ENCODE data around the gene RRP8.

Gene RRP8

DNA sequence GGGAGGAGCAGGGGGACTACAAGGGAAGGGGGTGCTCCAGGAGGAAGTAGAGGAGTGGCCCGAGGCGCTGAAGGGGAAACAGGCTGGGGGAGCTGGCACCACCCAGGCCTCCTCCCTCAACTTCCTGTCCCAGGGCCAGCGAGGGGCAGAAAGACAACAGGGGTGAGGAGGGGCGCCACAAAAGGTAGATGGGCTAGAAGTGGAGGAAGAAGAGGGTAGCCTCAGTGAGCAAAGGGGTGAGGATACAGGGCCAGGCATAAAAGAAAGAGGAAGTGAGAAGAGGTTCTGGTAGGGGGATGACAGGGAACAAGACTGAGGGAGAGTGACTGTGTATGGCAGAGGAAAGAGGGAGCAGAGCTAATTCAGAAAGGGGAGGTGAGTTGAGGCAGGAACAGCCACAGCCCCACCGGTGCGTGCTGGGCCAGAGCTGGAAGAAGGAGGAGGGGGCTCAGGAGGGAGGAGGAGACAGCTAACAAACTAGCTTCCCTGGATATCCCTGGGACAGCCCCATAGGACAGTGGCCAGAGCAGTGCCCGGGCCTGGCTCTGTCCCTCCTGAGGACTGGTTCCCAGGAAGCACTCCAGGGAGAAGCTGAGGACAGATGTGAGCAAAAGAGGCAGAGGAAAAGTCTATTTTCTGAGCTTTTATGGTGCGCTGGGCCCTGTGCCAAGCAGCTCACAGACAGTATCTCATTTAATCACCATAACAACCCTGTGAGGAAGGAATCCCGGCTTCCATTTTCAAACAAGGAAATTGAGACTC is 43.7 kb upstream of the RRP8 start:
- no peak overlapping the region for H3K4me3 ChIP-seq (ENCODE audit: low read depth, low read length)
- no peak for TF ChIP-seq CTCF (IDR thresholded peaks at IDR 0.05; ENCODE audit: low read depth, low read length, missing control alignments)
- DNase-seq (ENCODE audit: low read depth), result peak; percentile 46

GRCh38 chr11:6646576-6646917 is 43.1 kb upstream of the RRP8 start:
- H3K4me3 ChIP-seq (ENCODE audit: low read depth, low read length), result no peak overlapping the region
- TF ChIP-seq CTCF (IDR thresholded peaks at IDR 0.05; ENCODE audit: low read depth, low read length, missing control alignments), result no peak
- no peak for DNase-seq (ENCODE audit: low read depth)

GRCh38 chr11:6646071-6646470 is 42.7 kb upstream of the RRP8 start:
- TF ChIP-seq CTCF (IDR thresholded peaks at IDR 0.05; ENCODE audit: low read depth, low read length, missing control alignments), result no peak
- H3K4me3 ChIP-seq (ENCODE audit: low read depth, low read length), result no peak overlapping the region
- DNase-seq (ENCODE audit: low read depth), result no peak

GRCh38 chr11:6642957-6643356 is 39.5 kb upstream of the RRP8 start:
- DNase-seq (ENCODE audit: low read depth), result no peak
- no peak for TF ChIP-seq CTCF (IDR thresholded peaks at IDR 0.05; ENCODE audit: low read depth, low read length, missing control alignments)
- no peak overlapping the region for H3K4me3 ChIP-seq (ENCODE audit: low read depth, low read length)

DNA sequence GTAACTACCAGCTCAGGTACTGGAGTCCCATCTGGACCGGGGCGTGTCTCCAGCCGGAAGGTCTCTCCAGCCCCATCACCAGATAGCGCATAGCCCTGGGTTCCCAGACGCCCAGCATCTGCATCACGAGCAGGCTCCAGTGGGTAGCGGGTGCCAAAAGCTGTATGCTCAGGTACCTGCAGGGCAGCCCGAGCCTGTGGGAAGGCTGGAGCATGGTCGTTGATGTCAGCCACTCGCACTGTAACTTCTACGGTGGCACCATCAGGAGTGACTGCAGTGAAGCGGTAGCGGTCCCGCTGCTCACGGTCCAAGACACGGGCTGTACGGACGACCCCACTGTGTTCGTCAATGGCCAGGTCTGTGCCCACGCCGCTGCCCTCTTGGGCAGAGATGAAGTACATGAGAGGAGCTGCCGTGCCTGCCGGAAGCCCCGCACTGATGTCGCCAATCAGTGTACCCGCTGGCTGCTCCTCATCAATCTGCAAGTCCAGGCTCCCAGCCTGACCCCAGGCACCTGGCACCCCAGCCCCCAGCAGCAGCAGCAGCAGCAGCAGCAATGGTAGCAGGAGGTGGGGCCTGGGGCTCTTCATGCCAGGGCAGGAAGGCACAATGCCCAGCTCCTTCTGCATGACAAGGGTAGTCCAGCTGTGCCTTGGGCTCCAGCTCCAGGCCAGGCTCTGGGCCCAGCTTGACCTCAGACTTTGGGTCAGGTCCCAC is 37.7 kb upstream of the RRP8 start:
- H3K4me3 ChIP-seq (ENCODE audit: low read depth, low read length), result no peak overlapping the region
- no peak for DNase-seq (ENCODE audit: low read depth)
- no peak for TF ChIP-seq CTCF (IDR thresholded peaks at IDR 0.05; ENCODE audit: low read depth, low read length, missing control alignments)

GRCh38 chr11:6640036-6640984 is 36.9 kb upstream of the RRP8 start:
- DNase-seq (ENCODE audit: low read depth), result no peak
- no peak for TF ChIP-seq CTCF (IDR thresholded peaks at IDR 0.05; ENCODE audit: low read depth, low read length, missing control alignments)
- H3K4me3 ChIP-seq (ENCODE audit: low read depth, low read length), result no peak overlapping the region

All from GM12864 (cell line).